ENCODE data around the gene FAM8A1.

Gene FAM8A1

DNA sequence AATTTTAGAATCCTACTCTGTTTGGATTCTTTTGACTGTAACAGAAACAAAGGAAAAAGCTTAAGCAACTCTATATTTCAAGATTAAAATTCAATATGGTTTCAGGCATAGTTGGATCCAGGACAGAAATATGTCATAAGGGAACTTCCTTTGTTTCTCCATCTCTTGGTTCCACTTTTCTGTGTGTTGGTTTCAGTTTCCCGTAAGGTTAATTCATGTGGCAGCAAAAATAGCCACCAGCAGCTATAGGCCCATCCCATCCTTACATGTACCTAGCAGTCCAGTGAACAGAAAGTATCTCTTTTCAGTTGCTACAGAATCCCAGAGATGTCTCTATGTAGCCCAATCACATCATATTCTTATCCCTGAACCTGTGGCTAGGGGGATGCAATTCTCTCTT is 8.8 kb upstream of the FAM8A1 start:
- no peak for TF ChIP-seq CTCF (IDR thresholded peaks at IDR 0.05)

DNA sequence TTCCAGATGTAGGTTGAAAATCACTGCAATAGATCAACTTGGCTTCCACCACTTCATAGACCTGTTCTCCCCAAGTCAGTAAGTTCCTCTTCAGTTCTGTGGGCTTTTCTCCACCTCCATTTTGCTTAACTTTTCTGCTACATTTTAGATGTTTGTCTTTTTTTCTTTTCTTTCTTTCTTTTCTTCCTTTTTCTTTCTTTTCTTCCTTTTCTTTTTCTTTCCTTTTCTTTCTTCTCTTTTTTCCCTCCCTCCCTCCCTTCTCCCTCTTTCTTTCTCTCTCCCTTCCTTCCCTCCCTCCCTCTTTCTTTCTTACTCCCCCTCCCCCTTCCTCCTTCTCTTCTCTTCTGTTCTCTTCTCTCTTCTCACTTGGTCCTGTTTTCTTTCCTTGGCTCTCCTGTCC is 6.9 kb upstream of the FAM8A1 start:
- no peak for TF ChIP-seq CTCF (IDR thresholded peaks at IDR 0.05)

DNA sequence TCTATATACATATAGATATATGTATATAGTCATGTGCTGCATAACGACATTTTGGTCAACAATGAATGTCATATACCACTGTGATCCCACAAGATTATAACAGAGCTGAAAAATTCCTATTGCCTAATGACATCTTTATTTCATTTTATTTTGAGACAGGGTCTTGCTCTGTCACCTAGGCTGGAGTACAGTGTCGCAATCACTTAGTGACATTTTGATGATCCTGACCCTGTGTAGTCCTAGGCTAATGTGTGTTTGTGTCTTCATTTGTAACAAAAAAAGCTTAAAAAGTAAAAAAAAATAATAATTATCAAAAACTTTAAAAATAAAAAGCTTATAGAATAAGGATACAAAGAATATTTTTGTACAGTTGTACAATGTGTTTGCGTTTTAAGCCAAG is 4.0 kb upstream of the FAM8A1 start:
- no peak for TF ChIP-seq CTCF (IDR thresholded peaks at IDR 0.05)

DNA sequence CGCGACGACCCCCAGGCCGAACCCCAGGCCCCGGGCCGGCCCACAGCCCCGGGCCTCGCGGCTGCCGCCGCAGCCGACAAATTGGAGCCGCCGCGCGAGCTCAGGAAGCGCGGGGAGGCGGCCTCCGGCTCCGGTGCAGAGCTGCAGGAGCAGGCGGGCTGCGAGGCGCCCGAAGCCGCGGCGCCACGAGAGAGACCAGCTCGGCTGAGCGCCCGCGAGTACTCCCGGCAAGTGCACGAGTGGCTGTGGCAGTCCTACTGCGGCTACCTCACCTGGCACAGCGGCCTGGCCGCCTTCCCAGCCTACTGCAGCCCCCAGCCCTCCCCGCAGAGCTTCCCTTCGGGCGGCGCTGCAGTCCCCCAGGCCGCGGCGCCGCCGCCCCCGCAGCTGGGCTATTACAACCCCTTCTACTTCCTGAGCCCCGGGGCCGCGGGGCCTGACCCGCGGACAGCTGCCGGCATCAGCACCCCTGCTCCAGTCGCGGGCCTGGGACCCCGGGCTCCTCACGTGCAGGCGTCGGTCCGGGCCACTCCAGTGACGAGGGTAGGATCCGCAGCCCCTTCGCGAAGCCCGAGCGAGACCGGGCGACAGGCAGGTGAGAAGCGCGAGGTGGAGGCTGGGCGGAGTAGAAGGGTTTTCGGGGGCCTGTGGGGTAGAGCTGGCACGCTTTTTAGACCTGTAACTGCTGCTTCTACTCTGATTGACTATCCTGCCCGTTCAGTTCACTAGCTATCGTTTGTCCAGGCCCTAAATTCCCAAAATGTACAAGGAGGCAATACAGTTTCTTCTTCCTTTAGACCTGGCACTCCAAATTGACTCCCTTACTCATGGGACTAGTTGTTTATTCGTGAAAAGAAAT is 654 bp downstream of the FAM8A1 start:
- no peak for TF ChIP-seq CTCF (IDR thresholded peaks at IDR 0.05)

DNA sequence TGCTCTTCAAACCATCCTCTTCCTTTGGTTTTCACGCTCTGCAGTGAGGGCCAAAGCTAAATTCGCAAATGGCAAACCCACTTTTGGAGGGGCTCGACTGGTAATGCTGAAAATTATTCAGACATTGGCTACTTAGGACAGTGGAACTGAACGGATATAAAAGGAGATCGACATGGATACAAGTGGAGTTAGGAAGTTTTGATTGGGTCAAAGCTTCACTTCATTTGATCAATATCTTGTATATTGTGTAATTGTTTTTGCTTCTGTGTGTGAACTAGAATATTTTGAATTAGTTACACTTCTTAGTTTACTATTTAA is 1.2 kb downstream of the FAM8A1 start:
- TF ChIP-seq CTCF (IDR thresholded peaks at IDR 0.05): no peak

- no peak for TF ChIP-seq CTCF (IDR thresholded peaks at IDR 0.05)
Observed at GRCh38 chr6:17602888-17603287, 2.8 kb downstream of the FAM8A1 start.

GRCh38 chr6:17606606-17607005 is 6.5 kb downstream of the FAM8A1 start:
- TF ChIP-seq CTCF (IDR thresholded peaks at IDR 0.05): no peak

DNA sequence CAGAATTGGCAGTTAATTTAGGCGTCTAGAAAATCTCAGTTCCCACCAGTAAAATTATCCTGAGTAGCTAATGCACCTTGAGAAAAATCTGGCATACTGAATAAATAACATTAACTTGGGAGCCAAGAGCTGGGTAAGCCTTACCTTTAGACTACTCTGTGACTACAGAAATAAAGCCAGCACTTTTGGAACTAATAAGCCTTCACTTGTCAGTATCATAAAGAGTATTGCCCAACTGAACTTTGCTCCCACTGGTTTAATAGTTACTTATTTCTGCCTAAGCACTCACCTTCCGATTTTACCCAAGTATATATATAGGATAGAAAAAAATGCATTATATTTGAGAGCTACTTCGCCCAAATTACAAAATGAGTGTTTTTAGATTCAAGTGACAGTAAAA is 10.7 kb downstream of the FAM8A1 start:
- TF ChIP-seq CTCF (IDR thresholded peaks at IDR 0.05): no peak

All from LNCAP (cell line).